Trophoblast cell (in vitro differentiated cells and primary cell): ENCODE measurements around the gene LRIT2. TPM values are rescaled to one million over a fixed set of nuclear protein-coding genes. Genes with fewer than 3 reads are reported as not detected.

ENCODE experiments used
- DNase-seq, 2 donors: peaks; one replicate each; pipeline ENCODE4 v3.0.0-alpha.2; 2016
- H2AFZ ChIP-seq: 2 replicates; pipeline ENCODE4 v1.6.1; 2013; ENCODE audit warnings: low read length, moderate library complexity, mild to moderate bottlenecking; ENCODE audit not compliant: insufficient read depth, poor library complexity
- H2AK5ac ChIP-seq: 2 replicates; pipeline ENCODE4 v1.6.1; 2013; ENCODE audit warnings: mild to moderate bottlenecking, low read length
- H2BK120ac ChIP-seq: 2 replicates; pipeline ENCODE4 v1.6.1; 2013; ENCODE audit warnings: low read length, mild to moderate bottlenecking, moderate library complexity; ENCODE audit not compliant: insufficient read depth, poor library complexity
- H2BK12ac ChIP-seq: 2 replicates; pipeline ENCODE4 v1.6.1; 2013; ENCODE audit warnings: mild to moderate bottlenecking, low read length, moderate library complexity
- H2BK5ac ChIP-seq: 2 replicates; pipeline ENCODE4 v1.6.1; 2013; ENCODE audit warnings: low read length, low read depth, moderate library complexity, mild to moderate bottlenecking; ENCODE audit not compliant: poor library complexity
- H3K14ac ChIP-seq: 2 replicates; pipeline ENCODE4 v1.6.1; 2013; ENCODE audit warnings: mild to moderate bottlenecking, low read length
- H3K18ac ChIP-seq: 2 replicates; pipeline ENCODE4 v1.6.1; 2013; ENCODE audit warnings: mild to moderate bottlenecking, low read length
- H3K23ac ChIP-seq: 2 replicates; pipeline ENCODE4 v1.6.1; 2013; ENCODE audit warnings: low read length
- H3K27ac ChIP-seq: 2 replicates; pipeline ENCODE4 v1.5.1; 2013; ENCODE audit warnings: low read depth, mild to moderate bottlenecking, inconsistent platforms, low read length, moderate library complexity
- H3K27me3 ChIP-seq: 2 replicates; pipeline ENCODE4 v1.6.1; 2013; ENCODE audit warnings: inconsistent platforms, mild to moderate bottlenecking, low read length, moderate library complexity; ENCODE audit not compliant: insufficient read depth
- H3K36me3 ChIP-seq, 2 experiments: 1 replicate in 1 of 2; 2 replicates in 1 of 2; pipeline ENCODE4 v1.6.1; 2013; ENCODE audit warnings: low read length in 2 of 2, mild to moderate bottlenecking in 2 of 2, moderate library complexity in 1 of 2; ENCODE audit not compliant: insufficient read depth in 2 of 2, control insufficient read depth in 1 of 2
- H3K4ac ChIP-seq: 2 replicates; pipeline ENCODE4 v1.6.1; 2013; ENCODE audit warnings: low read depth, mild to moderate bottlenecking, low read length, moderate library complexity
- H3K4me1 ChIP-seq, 2 experiments: 1 replicate in 1 of 2; 2 replicates in 1 of 2; pipeline ENCODE4 v1.6.1; 2013; ENCODE audit warnings: low read length in 2 of 2, mild to moderate bottlenecking in 2 of 2, moderate library complexity in 1 of 2; ENCODE audit not compliant: insufficient read depth in 2 of 2, control insufficient read depth in 1 of 2
- H3K4me2 ChIP-seq: 2 replicates; pipeline ENCODE4 v1.6.1; 2013; ENCODE audit warnings: inconsistent platforms, mild to moderate bottlenecking, low read length, moderate library complexity
- H3K4me3 ChIP-seq: 2 replicates; pipeline ENCODE4 v1.5.1; 2013; ENCODE audit warnings: mild to moderate bottlenecking, low read depth, low read length, inconsistent platforms
- H3K79me1 ChIP-seq: one replicate; pipeline ENCODE4 v1.6.1; 2013; ENCODE audit warnings: low read length
- H3K79me2 ChIP-seq: 2 replicates; pipeline ENCODE4 v1.6.1; 2013; ENCODE audit warnings: low read length, mild to moderate bottlenecking; ENCODE audit not compliant: control insufficient read depth, insufficient read depth, poor library complexity
- H3K9ac ChIP-seq: 2 replicates; pipeline ENCODE4 v1.6.1; 2013; ENCODE audit warnings: mild to moderate bottlenecking, low read length
- H3K9me3 ChIP-seq: 2 replicates; pipeline ENCODE4 v1.6.1; 2013; ENCODE audit warnings: low read depth, mild to moderate bottlenecking, control low read depth, inconsistent platforms, low read length; ENCODE audit not compliant: insufficient read depth
- H4K12ac ChIP-seq: 2 replicates; pipeline ENCODE4 v1.6.1; 2013; ENCODE audit warnings: low read depth, mild to moderate bottlenecking, low read length, moderate library complexity
- H4K8ac ChIP-seq: 2 replicates; pipeline ENCODE4 v1.6.1; 2013; ENCODE audit warnings: low read depth, mild to moderate bottlenecking, low read length, moderate library complexity
- H4K91ac ChIP-seq: one replicate; pipeline ENCODE4 v1.6.1; 2013; ENCODE audit warnings: low read depth, mild to moderate bottlenecking, low read length, moderate library complexity
- WGBS: extraction: QIAGEN DNeasy Blood & Tissue Kit; methylation state at CpG from one replicate; pipeline ENCODE4 v1.1.7; 2013; ENCODE audit warnings: missing lambda C conversion rate; ENCODE audit not compliant: insufficient read length, insufficient coverage; ENCODE audit errors: extremely low coverage; 5-methylcytosine and 5-hydroxymethylcytosine counted together
- polyA plus RNA-seq: library from polyadenylated mRNA; stranded (reverse); fragments of 200-250 nt; gene quantifications from 2 replicates; pipeline ENCODE4 v1.2.3, GENCODE V29; 2013

Gene LRIT2, protein sequence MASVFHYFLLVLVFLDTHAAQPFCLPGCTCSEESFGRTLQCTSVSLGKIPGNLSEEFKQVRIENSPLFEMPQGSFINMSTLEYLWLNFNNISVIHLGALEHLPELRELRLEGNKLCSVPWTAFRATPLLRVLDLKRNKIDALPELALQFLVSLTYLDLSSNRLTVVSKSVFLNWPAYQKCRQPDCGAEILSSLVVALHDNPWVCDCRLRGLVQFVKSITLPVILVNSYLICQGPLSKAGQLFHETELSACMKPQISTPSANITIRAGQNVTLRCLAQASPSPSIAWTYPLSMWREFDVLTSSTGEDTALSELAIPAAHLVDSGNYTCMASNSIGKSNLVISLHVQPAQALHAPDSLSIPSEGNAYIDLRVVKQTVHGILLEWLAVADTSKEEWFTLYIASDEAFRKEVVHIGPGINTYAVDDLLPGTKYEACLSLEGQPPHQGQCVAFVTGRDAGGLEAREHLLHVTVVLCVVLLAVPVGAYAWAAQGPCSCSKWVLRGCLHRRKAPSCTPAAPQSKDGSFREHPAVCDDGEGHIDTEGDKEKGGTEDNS
- polyA plus RNA-seq, result not detected in 2 replicates

GRCh38 chr10:84225427-84226173, at the start of gene LRIT2:
Gene LRIT2, minus strand, starts transcription at chr10:84225544. Its CDS starts 24 bp downstream, at chr10:84225520.
- Histone ChIP-seq H2AK5ac (no peak within 1 kb of the TSS), H2AFZ (no peak within 1 kb of the TSS), H3K27me3 (no peaks in the 10 kb centered on the region), H2BK120ac (no peak within 1 kb of the TSS), H4K12ac (no peak within 1 kb of the TSS), H3K36me3 (no peaks in the 10 kb centered on the region), H4K8ac (no peak within 1 kb of the TSS), H3K79me1 (no peaks in the 10 kb centered on the region), H3K4me2 (no peak within 1 kb of the TSS), H3K4ac (no peak within 1 kb of the TSS), H3K4me3 (no peak within 1 kb of the TSS), H4K91ac (no peak within 1 kb of the TSS), H3K79me2 (no peaks in the 10 kb centered on the region), H3K9me3 (peaks cover 2% of the 10 kb centered on the region), H3K18ac (no peak within 1 kb of the TSS), H3K27ac (no peak within 1 kb of the TSS), H3K23ac (no peak within 1 kb of the TSS), H3K14ac (no peak within 1 kb of the TSS), H3K9ac (no peak within 1 kb of the TSS), H2BK12ac (no peak within 1 kb of the TSS), H3K4me1 (no peaks in the 10 kb centered on the region), H2BK5ac (no peak within 1 kb of the TSS)
- no CpG with 5 or more reads among the region's 6 CpGs for WGBS
- peak in 1 of 2 donors; percentile 62 for DNase-seq

DNA sequence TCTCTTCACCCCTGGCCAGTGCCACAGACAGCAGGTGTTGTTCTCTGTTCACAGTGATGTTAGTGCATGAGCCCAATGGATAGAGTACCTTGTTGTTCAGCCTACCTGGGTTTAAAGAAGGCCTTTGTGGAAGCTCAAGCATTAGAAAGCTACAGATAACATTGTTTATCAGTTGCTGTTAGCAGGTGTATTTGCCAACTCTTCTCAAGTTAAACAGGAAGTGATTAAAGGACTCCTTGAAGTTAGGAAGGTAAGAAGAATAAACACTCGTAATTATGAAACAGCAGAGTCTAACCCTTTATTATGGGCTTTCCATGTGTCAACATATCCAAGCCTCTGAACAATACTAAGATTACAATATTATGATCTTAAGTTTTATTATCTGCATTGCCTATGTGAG, 45.4 kb upstream of the LRIT2 start:
- Histone ChIP-seq H3K9ac (no peak overlapping the region), H3K36me3 (no peaks in the 10 kb centered on the region), H4K91ac (no peak overlapping the region)

GRCh38 chr10:84269773-84270172, 44.4 kb upstream of the LRIT2 start:
- DNase-seq, result peak; percentile 86 to 96
- H3K18ac ChIP-seq, result no peak overlapping the region
- H3K79me2 ChIP-seq, result no peaks in the 10 kb centered on the region
- no peak overlapping the region for H3K4me3 ChIP-seq
- H3K79me1 ChIP-seq, result no peaks in the 10 kb centered on the region
- no peak overlapping the region for H3K4me2 ChIP-seq
- H2AK5ac ChIP-seq, result no peak overlapping the region
- H3K9me3 ChIP-seq, result no peaks in the 10 kb centered on the region
- no peak overlapping the region for H3K14ac ChIP-seq
- H2BK5ac ChIP-seq, result no peak overlapping the region
- no peak overlapping the region for H2BK120ac ChIP-seq
- no peak overlapping the region for H4K8ac ChIP-seq
- no peak overlapping the region for H3K27ac ChIP-seq
- H3K27me3 ChIP-seq, result no peaks in the 10 kb centered on the region
- H3K9ac ChIP-seq, result no peak overlapping the region
- H2BK12ac ChIP-seq, result no peak overlapping the region
- H2AFZ ChIP-seq, result no peak overlapping the region
- no CpG with 5 or more reads among the region's 2 CpGs for WGBS
- no peak overlapping the region for H4K91ac ChIP-seq
- H4K12ac ChIP-seq, result no peak overlapping the region
- H3K36me3 ChIP-seq, result no peaks in the 10 kb centered on the region
- H3K23ac ChIP-seq, result no peak overlapping the region
- H3K4ac ChIP-seq, result no peak overlapping the region
- no peaks in the 10 kb centered on the region for H3K4me1 ChIP-seq

More for the DNA sequence above, 45.4 kb upstream of the LRIT2 start:
- Histone ChIP-seq H4K12ac (no peak overlapping the region), H2AFZ (no peak overlapping the region), H3K4me3 (no peak overlapping the region), H3K27me3 (no peaks in the 10 kb centered on the region), H3K4ac (no peak overlapping the region), H3K79me1 (no peaks in the 10 kb centered on the region), H3K14ac (no peak overlapping the region), H2BK120ac (no peak overlapping the region), H2BK12ac (no peak overlapping the region), H3K4me1 (no peaks in the 10 kb centered on the region), H3K27ac (no peak overlapping the region), H2AK5ac (no peak overlapping the region), H3K4me2 (no peak overlapping the region), H2BK5ac (no peak overlapping the region), H4K8ac (no peak overlapping the region), H3K18ac (no peak overlapping the region), H3K23ac (no peak overlapping the region), H3K79me2 (no peaks in the 10 kb centered on the region), H3K9me3 (no peaks in the 10 kb centered on the region)
- no peak for DNase-seq
- WGBS, result no CpG with 5 or more reads among the region's 1 CpG

DNA sequence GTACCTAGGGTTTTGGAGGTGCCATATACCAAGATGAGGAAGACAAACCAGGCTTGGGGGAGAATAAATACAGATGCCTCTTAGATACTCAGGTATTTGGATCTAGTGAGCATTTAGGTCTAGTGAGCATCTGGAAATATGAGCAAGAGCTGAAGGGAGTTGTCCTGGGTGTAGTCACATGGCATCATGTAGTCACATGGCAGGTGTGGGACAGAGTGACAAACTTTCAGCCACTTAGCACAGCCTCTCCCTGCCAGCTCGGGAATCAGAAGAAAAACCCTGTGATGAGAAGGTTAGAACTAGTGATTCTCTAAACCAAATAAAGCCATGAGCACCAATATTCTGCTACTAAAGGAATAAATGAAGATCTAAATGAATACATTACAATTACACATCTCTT, 43.8 kb upstream of the LRIT2 start:
- Histone ChIP-seq H4K8ac (no peak overlapping the region), H3K4me2 (no peak overlapping the region), H3K36me3 (no peaks in the 10 kb centered on the region), H3K4ac (no peak overlapping the region), H2BK12ac (no peak overlapping the region), H3K9me3 (no peaks in the 10 kb centered on the region), H2BK120ac (no peak overlapping the region), H3K4me1 (no peaks in the 10 kb centered on the region), H4K12ac (no peak overlapping the region), H3K79me2 (no peaks in the 10 kb centered on the region), H3K79me1 (no peaks in the 10 kb centered on the region), H3K27ac (no peak overlapping the region), H3K18ac (no peak overlapping the region), H3K14ac (no peak overlapping the region), H2BK5ac (no peak overlapping the region), H2AFZ (no peak overlapping the region), H2AK5ac (no peak overlapping the region), H3K4me3 (no peak overlapping the region), H3K23ac (no peak overlapping the region), H4K91ac (no peak overlapping the region), H3K9ac (no peak overlapping the region), H3K27me3 (no peaks in the 10 kb centered on the region)
- no CpG with 5 or more reads among the region's 1 CpG for WGBS
- DNase-seq, result no peak
